Liver (tissue), 9 donors: ENCODE measurements around the gene STYXL2. TPM values are rescaled to one million over a fixed set of nuclear protein-coding genes. Genes with fewer than 3 reads are reported as not detected.

Experiments
- DNase-seq: peaks from one replicate; pipeline ENCODE4 v3.0.0-alpha.2; 2017; ENCODE audit warnings: low spot score
- H3K27ac ChIP-seq, 2 donors: one replicate each; pipeline ENCODE4 v1.7.0; 2013; ENCODE audit warnings: inconsistent platforms in 2 of 2, low read length in 2 of 2, control low read depth in 1 of 2, low read depth in 1 of 2, mild to moderate bottlenecking in 1 of 2
- H3K27me3 ChIP-seq, 4 donors: one replicate each; pipeline versions ENCODE4 v1.6.1 to v1.7.0; 2013; ENCODE audit warnings: low read length in 3 of 4, inconsistent platforms in 1 of 4, mild to moderate bottlenecking in 1 of 4, moderate library complexity in 1 of 4; ENCODE audit not compliant: control insufficient read depth in 4 of 4, insufficient read depth in 4 of 4
- H3K36me3 ChIP-seq, 4 donors: one replicate each; pipeline versions ENCODE4 v1.6.1 to v1.7.0; 2013; ENCODE audit warnings: low read length in 3 of 4, mild to moderate bottlenecking in 3 of 4, low read depth in 1 of 4, moderate library complexity in 1 of 4; ENCODE audit not compliant: control insufficient read depth in 4 of 4, insufficient read depth in 3 of 4
- H3K4me1 ChIP-seq, 4 donors: one replicate each; pipeline versions ENCODE4 v1.6.1 to v1.7.0; 2013; ENCODE audit warnings: low read length in 3 of 4, mild to moderate bottlenecking in 3 of 4, moderate library complexity in 1 of 4; ENCODE audit not compliant: control insufficient read depth in 4 of 4, insufficient read depth in 4 of 4
- H3K4me3 ChIP-seq, 3 donors: one replicate each; pipeline versions ENCODE4 v1.6.1 to v1.7.0; 2013; ENCODE audit warnings: low read length in 3 of 3, control low read depth in 1 of 3, low read depth in 1 of 3, mild to moderate bottlenecking in 1 of 3
- H3K9ac ChIP-seq, 2 donors: one replicate each; pipeline ENCODE4 v1.7.0; 2013; ENCODE audit warnings: low read length in 2 of 2, mild to moderate bottlenecking in 2 of 2, moderate library complexity in 2 of 2, control low read depth in 1 of 2, low read depth in 1 of 2
- H3K9me3 ChIP-seq, 4 donors: one replicate each; pipeline versions ENCODE4 v1.6.1 to v1.7.0; 2013; ENCODE audit warnings: low read length in 3 of 4; ENCODE audit not compliant: control insufficient read depth in 4 of 4
- CTCF ChIP-seq: fragments of 150-350 bp; IDR thresholded peaks from 2 replicates; pipeline ENCODE4 v1.5.1; 2017; ENCODE audit warnings: improper control_type of control experiment, low read depth, low read length; ENCODE audit not compliant: missing input control
- EGR1 ChIP-seq, 2 donors: IDR thresholded peaks; 2 replicates each; pipeline ENCODE4 v1.6.1; 2016 to 2018; ENCODE audit warnings: antibody characterized with exemption in 2 of 2, low read depth in 2 of 2
- FOXA1 ChIP-seq: IDR thresholded peaks from 2 replicates; pipeline ENCODE4 v1.6.1; 2016; ENCODE audit warnings: antibody characterized with exemption
- HNF4A ChIP-seq, 2 donors: conservative IDR thresholded peaks; 2 replicates each; pipeline ENCODE4 v1.6.1; 2016; ENCODE audit warnings: antibody characterized with exemption in 2 of 2, mild to moderate bottlenecking in 2 of 2
- MAX ChIP-seq: IDR thresholded peaks from 2 replicates; pipeline ENCODE4 v1.6.1; 2016; ENCODE audit warnings: antibody characterized with exemption
- RAD21 ChIP-seq, 2 donors: IDR thresholded peaks; 2 replicates each; pipeline ENCODE4 v1.6.1; 2016; ENCODE audit warnings: antibody characterized with exemption in 2 of 2, mild to moderate bottlenecking in 2 of 2
- REST ChIP-seq: IDR thresholded peaks from 2 replicates; pipeline ENCODE4 v1.6.1; 2016; ENCODE audit warnings: antibody characterized with exemption, mild to moderate bottlenecking
- ZBTB33 ChIP-seq: IDR thresholded peaks from 2 replicates; pipeline ENCODE4 v1.6.1; 2016; ENCODE audit warnings: antibody characterized with exemption
- WGBS: extraction: QIAGEN DNeasy Blood & Tissue Kit; methylation state at CpG from one replicate; pipeline ENCODE4 v1.1.7; 2013; 5-methylcytosine and 5-hydroxymethylcytosine counted together
- polyA plus RNA-seq, 2 donors: library from polyadenylated mRNA; stranded (reverse) in 1 of 2; unstranded in 1 of 2; fragments of 200-250 nt in 1 of 2; fragments of >200 nt in 1 of 2; fragmentation: Nextera tagmentation in 1 of 2; extraction: Ambion mirVana in 1 of 2; gene quantifications; one replicate each; pipeline versions ENCODE4 v1.2.1 to v1.2.3, GENCODE V29; 2013 to 2015
- total RNA-seq, 2 donors: library from RNA; depleted of rRNA; stranded (reverse); fragments of >200 nt; gene quantifications; one replicate each; pipeline ENCODE4 v1.2.3, GENCODE V29; 2014
- donor health status: healthy.
- donor health status: healthy.
- donor health status: healthy.
- donor health status: healthy.
- donor health status: healthy.

STYXL2 gene
- total and polyA plus RNA-seq, 4 donors = 0.28 TPM; not detected in 3

- no peaks in the 10 kb centered on the region for H3K9me3 ChIP-seq
- H3K36me3 ChIP-seq = no peaks in the 10 kb centered on the region
- H3K27me3 ChIP-seq = peaks cover 0 to 3% (median 0%) of the 10 kb centered on the region in 4 donors
- H3K4me3 ChIP-seq = no peak overlapping the region
- WGBS = 39% methylated on average over 1 of the region's 1 CpG
- no peak for DNase-seq
- peaks cover 0 to 3% (median 2%) of the 10 kb centered on the region in 4 donors for H3K4me1 ChIP-seq
- TF ChIP-seq FOXA1 = no peak
- H3K27ac ChIP-seq = no peak overlapping the region
- H3K9ac ChIP-seq = no peak overlapping the region
Measured at GRCh38 chr1:167116174-167116573, 22.3 kb downstream of the STYXL2 start.

- no peak for DNase-seq
- no peak overlapping the region for H3K9ac ChIP-seq
- WGBS = 98% methylated on average over 9 of the region's 9 CpGs
- no peak overlapping the region for H3K27ac ChIP-seq
- H3K36me3 ChIP-seq = no peaks in the 10 kb centered on the region
- H3K4me3 ChIP-seq = no peak overlapping the region
- no peaks in the 10 kb centered on the region for H3K9me3 ChIP-seq
- TF ChIP-seq HNF4A (conservative IDR thresholded peaks at IDR 0.05) (no peak), ZBTB33 (no peak), EGR1 (IDR thresholded peaks at IDR 0.05; ENCODE audit: low read depth in 2 of 2) (no peak)
- H3K27me3 ChIP-seq = peaks cover 0 to 3% (median 0%) of the 10 kb centered on the region in 4 donors
- peaks cover 3 to 9% (median 5%) of the 10 kb centered on the region in 4 donors for H3K4me1 ChIP-seq
Measured at GRCh38 chr1:167117225-167117624, 23.4 kb downstream of the STYXL2 start.

- DNase-seq = no peak
- TF ChIP-seq EGR1 (IDR thresholded peaks at IDR 0.05; ENCODE audit: low read depth in 2 of 2) (no peak), REST (no peak), HNF4A (conservative IDR thresholded peaks at IDR 0.05) (no peak), CTCF (no peak), ZBTB33 (no peak), FOXA1 (no peak), MAX (no peak), RAD21 (IDR thresholded peaks at IDR 0.05) (no peak)
- no peaks in the 10 kb centered on the region for H3K36me3 ChIP-seq
- peaks cover 3 to 9% (median 5%) of the 10 kb centered on the region in 4 donors for H3K4me1 ChIP-seq
- H3K4me3 ChIP-seq = no peak overlapping the region
- no peak overlapping the region for H3K27ac ChIP-seq
- 85% methylated on average over 5 of the region's 5 CpGs for WGBS
- H3K9ac ChIP-seq = no peak overlapping the region
- no peaks in the 10 kb centered on the region for H3K9me3 ChIP-seq
- peaks cover 0 to 4% (median 0%) of the 10 kb centered on the region in 4 donors for H3K27me3 ChIP-seq
Measured at GRCh38 chr1:167118188-167118587, 24.3 kb downstream of the STYXL2 start.
